ENCODE measurements around the gene AP1B1.
A peak's percentile ranks its signal among the peaks of the same experiment; 100 is the strongest.
"Not testable (repeated sequence)": the region's sequence is repeated elsewhere in the genome, so short reads cannot be mapped to it uniquely, and the experiment has no call there.

The AP1B1 gene

GRCh38 chr22:29401538-29401937 lies 13.2 kb upstream of the AP1B1 start:
- H2AFZ ChIP-seq (ENCODE audit: low read depth, low read length); H3K4me1 ChIP-seq (ENCODE audit: insufficient read depth, low read length); H3K27me3 ChIP-seq (ENCODE audit: insufficient read depth, low read length); H3K36me3 ChIP-seq (ENCODE audit: insufficient read depth, low read length); H3K4me3 ChIP-seq (ENCODE audit: low read length); H3K9me3 ChIP-seq (ENCODE audit: low read length): not testable (repeated sequence)

- no peaks in the 10 kb centered on the region for H3K36me3 ChIP-seq (ENCODE audit: insufficient read depth, low read length)
- H3K9me3 ChIP-seq (ENCODE audit: low read length) = no peaks in the 10 kb centered on the region
- no peak overlapping the region for H2AFZ ChIP-seq (ENCODE audit: low read depth, low read length)
- H3K27me3 ChIP-seq (ENCODE audit: insufficient read depth, low read length) = no peaks in the 10 kb centered on the region
- no peak overlapping the region for H3K4me3 ChIP-seq (ENCODE audit: low read length)
- peaks cover 3% of the 10 kb centered on the region for H3K4me1 ChIP-seq (ENCODE audit: insufficient read depth, low read length)
Observed at GRCh38 chr22:29400576-29400975, 12.2 kb upstream of the AP1B1 start.

GRCh38 chr22:29397791-29398190 lies 9.4 kb upstream of the AP1B1 start:
- Histone ChIP-seq H3K27me3 (ENCODE audit: insufficient read depth, low read length) (no peaks in the 10 kb centered on the region), H3K4me3 (ENCODE audit: low read length) (no peak overlapping the region), H2AFZ (ENCODE audit: low read depth, low read length) (no peak overlapping the region), H3K9me3 (ENCODE audit: low read length) (no peaks in the 10 kb centered on the region), H3K36me3 (ENCODE audit: insufficient read depth, low read length) (no peaks in the 10 kb centered on the region), H3K4me1 (ENCODE audit: insufficient read depth, low read length) (peaks cover 3% of the 10 kb centered on the region)

- H3K9me3 ChIP-seq (ENCODE audit: low read length) = no peaks in the 10 kb centered on the region
- H3K27me3 ChIP-seq (ENCODE audit: insufficient read depth, low read length) = no peaks in the 10 kb centered on the region
- no peak overlapping the region for H2AFZ ChIP-seq (ENCODE audit: low read depth, low read length)
- no peak overlapping the region for H3K4me3 ChIP-seq (ENCODE audit: low read length)
- no peaks in the 10 kb centered on the region for H3K4me1 ChIP-seq (ENCODE audit: insufficient read depth, low read length)
- no peaks in the 10 kb centered on the region for H3K36me3 ChIP-seq (ENCODE audit: insufficient read depth, low read length)
Observed at GRCh38 chr22:29396126-29396525, 7.8 kb upstream of the AP1B1 start.

GRCh38 chr22:29394931-29395581 lies 6.7 kb upstream of the AP1B1 start:
- H3K36me3 ChIP-seq (ENCODE audit: insufficient read depth, low read length) = no peaks in the 10 kb centered on the region
- H3K4me1 ChIP-seq (ENCODE audit: insufficient read depth, low read length) = no peaks in the 10 kb centered on the region
- no peak overlapping the region for H2AFZ ChIP-seq (ENCODE audit: low read depth, low read length)
- H3K9me3 ChIP-seq (ENCODE audit: low read length) = no peaks in the 10 kb centered on the region
- H3K27me3 ChIP-seq (ENCODE audit: insufficient read depth, low read length) = no peaks in the 10 kb centered on the region
- no peak overlapping the region for H3K4me3 ChIP-seq (ENCODE audit: low read length)

- no peaks in the 10 kb centered on the region for H3K27me3 ChIP-seq (ENCODE audit: insufficient read depth, low read length)
- no peaks in the 10 kb centered on the region for H3K36me3 ChIP-seq (ENCODE audit: insufficient read depth, low read length)
- H3K4me3 ChIP-seq (ENCODE audit: low read length) = no peak overlapping the region
- H3K9me3 ChIP-seq (ENCODE audit: low read length) = no peaks in the 10 kb centered on the region
- H2AFZ ChIP-seq (ENCODE audit: low read depth, low read length) = no peak overlapping the region
- no peaks in the 10 kb centered on the region for H3K4me1 ChIP-seq (ENCODE audit: insufficient read depth, low read length)
Observed at GRCh38 chr22:29393019-29393608, 4.7 kb upstream of the AP1B1 start.

GRCh38 chr22:29391546-29391945 lies 3.2 kb upstream of the AP1B1 start:
- H3K36me3 ChIP-seq (ENCODE audit: insufficient read depth, low read length) = peaks cover 3% of the 10 kb centered on the region
- no peaks in the 10 kb centered on the region for H3K9me3 ChIP-seq (ENCODE audit: low read length)
- H3K27me3 ChIP-seq (ENCODE audit: insufficient read depth, low read length) = no peaks in the 10 kb centered on the region

GRCh38 chr22:29390270-29390669 lies 1.9 kb upstream of the AP1B1 start:
- Histone ChIP-seq H3K27me3 (ENCODE audit: insufficient read depth, low read length) (no peaks in the 10 kb centered on the region), H3K9me3 (ENCODE audit: low read length) (no peaks in the 10 kb centered on the region), H2AFZ (ENCODE audit: low read depth, low read length) (no peak overlapping the region), H3K4me1 (ENCODE audit: insufficient read depth, low read length) (peaks cover 4% of the 10 kb centered on the region), H3K4me3 (ENCODE audit: low read length) (no peak overlapping the region), H3K36me3 (ENCODE audit: insufficient read depth, low read length) (peaks cover 12% of the 10 kb centered on the region)

More at GRCh38 chr22:29391546-29391945, 3.2 kb upstream of the AP1B1 start:
- peaks cover 4% of the 10 kb centered on the region for H3K4me1 ChIP-seq (ENCODE audit: insufficient read depth, low read length)
- no peak overlapping the region for H3K4me3 ChIP-seq (ENCODE audit: low read length)
- no peak overlapping the region for H2AFZ ChIP-seq (ENCODE audit: low read depth, low read length)

- peaks cover 24% of the 10 kb centered on the region for H3K36me3 ChIP-seq (ENCODE audit: insufficient read depth, low read length)
- peaks cover 4% of the 10 kb centered on the region for H3K4me1 ChIP-seq (ENCODE audit: insufficient read depth, low read length)
- peak overlapping the region; percentile 93 for H2AFZ ChIP-seq (ENCODE audit: low read depth, low read length)
- H3K9me3 ChIP-seq (ENCODE audit: low read length) = no peaks in the 10 kb centered on the region
- peak overlapping the region; percentile 90 for H3K4me3 ChIP-seq (ENCODE audit: low read length)
- no peaks in the 10 kb centered on the region for H3K27me3 ChIP-seq (ENCODE audit: insufficient read depth, low read length)
Observed at GRCh38 chr22:29388759-29389090, 355 bp upstream of the AP1B1 start.

GRCh38 chr22:29386708-29387107 lies 1.7 kb downstream of the AP1B1 start:
- Histone ChIP-seq H2AFZ (ENCODE audit: low read depth, low read length) (no peak overlapping the region), H3K4me1 (ENCODE audit: insufficient read depth, low read length) (peaks cover 11% of the 10 kb centered on the region), H3K9me3 (ENCODE audit: low read length) (no peaks in the 10 kb centered on the region), H3K4me3 (ENCODE audit: low read length) (no peak overlapping the region), H3K36me3 (ENCODE audit: insufficient read depth, low read length) (peaks cover 26% of the 10 kb centered on the region), H3K27me3 (ENCODE audit: insufficient read depth, low read length) (no peaks in the 10 kb centered on the region)

GRCh38 chr22:29385748-29386147 lies 2.6 kb downstream of the AP1B1 start:
- H3K4me1 ChIP-seq (ENCODE audit: insufficient read depth, low read length) = peaks cover 11% of the 10 kb centered on the region
- H3K9me3 ChIP-seq (ENCODE audit: low read length) = no peaks in the 10 kb centered on the region
- no peak overlapping the region for H3K4me3 ChIP-seq (ENCODE audit: low read length)
- no peak overlapping the region for H2AFZ ChIP-seq (ENCODE audit: low read depth, low read length)
- no peaks in the 10 kb centered on the region for H3K27me3 ChIP-seq (ENCODE audit: insufficient read depth, low read length)
- peaks cover 30% of the 10 kb centered on the region for H3K36me3 ChIP-seq (ENCODE audit: insufficient read depth, low read length)

GRCh38 chr22:29385151-29385704 lies 3.1 kb downstream of the AP1B1 start:
- H3K4me3 ChIP-seq (ENCODE audit: low read length) = no peak overlapping the region
- no peaks in the 10 kb centered on the region for H3K9me3 ChIP-seq (ENCODE audit: low read length)
- H3K27me3 ChIP-seq (ENCODE audit: insufficient read depth, low read length) = no peaks in the 10 kb centered on the region
- peaks cover 11% of the 10 kb centered on the region for H3K4me1 ChIP-seq (ENCODE audit: insufficient read depth, low read length)
- peaks cover 30% of the 10 kb centered on the region for H3K36me3 ChIP-seq (ENCODE audit: insufficient read depth, low read length)
- no peak overlapping the region for H2AFZ ChIP-seq (ENCODE audit: low read depth, low read length)

- no peak overlapping the region for H2AFZ ChIP-seq (ENCODE audit: low read depth, low read length)
- H3K4me3 ChIP-seq (ENCODE audit: low read length) = no peak overlapping the region
- no peaks in the 10 kb centered on the region for H3K9me3 ChIP-seq (ENCODE audit: low read length)
- peaks cover 11% of the 10 kb centered on the region for H3K4me1 ChIP-seq (ENCODE audit: insufficient read depth, low read length)
- H3K27me3 ChIP-seq (ENCODE audit: insufficient read depth, low read length) = no peaks in the 10 kb centered on the region
- H3K36me3 ChIP-seq (ENCODE audit: insufficient read depth, low read length) = peaks cover 30% of the 10 kb centered on the region
Observed at GRCh38 chr22:29383740-29384139, 4.6 kb downstream of the AP1B1 start.

All from neuron (in vitro differentiated cells).